Measurements from ENCODE around the gene SAT1.

- no peak for TF ChIP-seq CTCF (IDR thresholded peaks at IDR 0.05)
- no peak for TF ChIP-seq POLR2A (IDR thresholded peaks at IDR 0.05)
Measured at GRCh38 chrX:23828881-23829280, 45.9 kb downstream of the SAT1 start.
